Heart left ventricle (tissue), 13 donors: ENCODE data around the gene HDAC4.

ENCODE experiments used
- CTCF ChIP-seq, 12 donors: fragments of 200-600 bp; sonication (generic) in 4 of 12; IDR thresholded peaks; one replicate each; pipeline versions ENCODE4 v1.5.0 to v1.8.0; 2018 to 2022; ENCODE audit warnings: antibody characterized with exemption in 12 of 12, mild to moderate bottlenecking in 5 of 12
- POLR2A ChIP-seq, 2 donors: fragments of 450-650 bp; IDR thresholded peaks; one replicate each; pipeline ENCODE4 v1.6.1; 2017; ENCODE audit warnings: antibody characterized with exemption in 2 of 2, mild to moderate bottlenecking in 2 of 2, moderate library complexity in 2 of 2
- donor health status: ischemic (EF 13 %, LVEDD 7.1; RV severe dilation, severe dysfunction).
- donor health status: DM: no; HTN: yes; CAD: no.
- donor health status: DM: no; HTN: no; CAD: no.
- donor health status: ischemic (EF 25% LVEDD 6.9; RV normal size, moderate dysfunction).
- donor health status: ischemic (EF 25% LVEDD 5.7; RV mildly dilated, moderate dysfunction).
- donor health status: ischemic (EF 35%, LVEDD 5.7; RV mildly dilated, moderate dysfunction).
- donor health status: nonischemic (EF 11% LVEDD 7.7; RV severe dilation, severe dysfunction).
- donor health status: DM: yes; HTN: yes; CAD: no.
- donor health status: PGD.
- donor health status: ischemic (EF 29% LVEDD 5.4; RV normal size, mild dysfunction).
- donor health status: nonischemic (EF 23%, LVEDD 6.1; RV moderate dilation, normal function).

DNA sequence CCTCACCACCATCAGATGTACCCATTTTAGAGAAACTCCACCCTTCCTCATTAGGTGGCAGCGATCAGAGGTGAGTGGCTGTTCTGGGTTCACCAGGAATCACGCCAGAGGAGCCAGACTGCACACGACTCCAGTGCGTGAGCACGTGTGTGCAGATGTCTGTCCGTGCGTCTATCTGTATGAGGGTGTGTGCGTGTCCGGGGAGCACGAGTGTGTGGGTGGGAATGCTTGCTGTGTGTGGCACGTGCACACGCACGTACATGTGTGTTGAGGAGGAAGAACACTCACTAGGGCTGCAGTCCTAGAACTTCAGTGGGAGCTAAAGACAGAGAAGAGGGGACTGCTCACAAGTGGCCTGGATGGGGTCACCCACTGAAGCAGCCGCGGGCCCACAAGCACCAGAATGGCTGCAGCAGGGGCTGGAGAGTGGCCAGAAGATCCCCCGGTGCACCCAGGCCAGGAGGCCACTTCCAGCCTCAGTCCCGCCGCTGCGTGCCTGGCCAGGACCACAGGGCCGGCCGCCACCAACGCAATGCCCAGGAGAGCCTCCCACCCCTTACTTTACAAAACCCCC is 13.9 kb downstream of the HDAC4 start:
- TF ChIP-seq CTCF (IDR thresholded peaks at IDR 0.05) (no peak), POLR2A (IDR thresholded peaks at IDR 0.05) (no peak)
